SK-N-SH (cell line): ENCODE data around the gene RASSF1. TPM values are rescaled to one million over a fixed set of nuclear protein-coding genes. Genes with fewer than 3 reads are reported as not detected.
A peak's percentile ranks its signal among the peaks of the same experiment; 100 is the strongest.

Experiments
- CTCF ChIA-PET: fragments of 300-600, 350-600 bp; formaldehyde crosslinking; extraction: SDS; loops from one replicate; lab custom pipeline; 2021; lab: Yijun Ruan, JAX
- POLR2A ChIA-PET: fragments of 350-600 bp; sonication (Branson Sonifier 250); formaldehyde crosslinking; extraction: SDS; loops from one replicate; lab custom pipeline; 2020; ENCODE audit warnings: antibody characterized with exemption, inconsistent platforms; lab: Yijun Ruan, JAX
- DNase-seq: peaks from one replicate; pipeline ENCODE4 v3.0.0; 2012
- H2AFZ ChIP-seq: fragments of 200-600 bp; sonication (generic); 2 replicates; pipeline ENCODE4 v1.8.1; 2016; ENCODE audit warnings: antibody characterized with exemption, mild to moderate bottlenecking, low read depth
- H3F3A ChIP-seq: fragments of 200-600 bp; sonication (generic); replicated peaks from 2 replicates; pipeline ENCODE3; 2016; ENCODE audit warnings: antibody characterized with exemption, mild to moderate bottlenecking; ENCODE audit not compliant: insufficient read depth
- H3K27ac ChIP-seq, 2 experiments: fragments of 200-500 bp in 1 of 2; fragments of 200-600 bp in 1 of 2; sonication (Bioruptor generic) in 1 of 2; sonication (generic), shearing (Covaris generic) in 1 of 2; 2 replicates each; pipeline versions ENCODE4 v1.5.1 to v1.6.1; 2014 to 2016; ENCODE audit warnings: low read depth in 2 of 2, inconsistent platforms in 1 of 2, low read length in 1 of 2, mild to moderate bottlenecking in 1 of 2, mixed read lengths in 1 of 2
- H3K27me3 ChIP-seq: fragments of 200-600 bp; sonication (generic), shearing (Covaris generic); 2 replicates; pipeline ENCODE4 v1.6.1; 2016; ENCODE audit warnings: mixed run types; ENCODE audit not compliant: insufficient read depth
- H3K36me3 ChIP-seq, 2 experiments: fragments of 200-500 bp in 1 of 2; fragments of 200-600 bp in 1 of 2; sonication (Bioruptor generic) in 1 of 2; sonication (generic) in 1 of 2; replicated peaks in 1 of 2; 2 replicates each; pipeline versions ENCODE3 to v1.5.1; 2014 to 2016; ENCODE audit warnings: low read length in 1 of 2, mild to moderate bottlenecking in 1 of 2; ENCODE audit not compliant: insufficient read depth in 2 of 2, control insufficient read depth in 1 of 2
- H3K4me1 ChIP-seq, 2 experiments: fragments of 200-500 bp in 1 of 2; fragments of 200-600 bp in 1 of 2; sonication (Bioruptor generic) in 1 of 2; sonication (generic), shearing (Covaris generic) in 1 of 2; 2 replicates each; pipeline versions ENCODE4 v1.5.1 to v1.6.1; 2014 to 2016; ENCODE audit warnings: low read depth in 1 of 2, low read length in 1 of 2, mixed run types in 1 of 2; ENCODE audit not compliant: insufficient read depth in 2 of 2, control insufficient read depth in 1 of 2
- H3K4me2 ChIP-seq: fragments of 200-600 bp; sonication (generic), shearing (Covaris generic); 2 replicates; pipeline ENCODE4 v1.6.1; 2017; ENCODE audit warnings: mixed run types
- H3K4me3 ChIP-seq, 2 experiments: fragments of 200-500 bp in 1 of 2; fragments of 200-600 bp in 1 of 2; sonication (Bioruptor generic) in 1 of 2; sonication (generic), shearing (Covaris generic) in 1 of 2; 2 replicates each; pipeline versions ENCODE4 v1.5.1 to v1.8.1; 2014 to 2016; ENCODE audit warnings: low read depth in 2 of 2, inconsistent platforms in 1 of 2, low read length in 1 of 2, mild to moderate bottlenecking in 1 of 2, mixed read lengths in 1 of 2, moderate library complexity in 1 of 2
- H3K79me2 ChIP-seq: fragments of 200-600 bp; sonication (generic); 2 replicates; pipeline ENCODE4 v1.8.1; 2017; ENCODE audit warnings: mild to moderate bottlenecking; ENCODE audit not compliant: insufficient read depth
- H3K9ac ChIP-seq: fragments of 200-600 bp; sonication (generic); 2 replicates; pipeline ENCODE4 v1.6.1; 2017; ENCODE audit warnings: mixed run types
- H3K9me2 ChIP-seq: fragments of 200-600 bp; sonication (generic); 2 replicates; pipeline ENCODE4 v1.6.1; 2017; ENCODE audit warnings: mixed run types
- H3K9me3 ChIP-seq: fragments of 200-600 bp; sonication (generic); 2 replicates; pipeline ENCODE4 v1.6.1; 2017; ENCODE audit warnings: mixed run types, mild to moderate bottlenecking, moderate library complexity
- H4K20me1 ChIP-seq: fragments of 200-600 bp; sonication (generic); 2 replicates; pipeline ENCODE4 v1.6.1; 2017; ENCODE audit warnings: mild to moderate bottlenecking, mixed run types; ENCODE audit not compliant: insufficient read depth
- CHD2 ChIP-seq: fragments of 150-350 bp; IDR thresholded peaks from 2 replicates; pipeline ENCODE4 v1.6.1; 2018; ENCODE audit warnings: low read length; ENCODE audit not compliant: partially characterized antibody
- ELF1 ChIP-seq: IDR thresholded peaks from 2 replicates; pipeline ENCODE4 v1.4.0; 2012
- EP300 ChIP-seq, 2 experiments: IDR thresholded peaks; 2 replicates each; pipeline versions ENCODE4 v1.4.0 to v1.6.1; 2012; ENCODE audit warnings: borderline replicate concordance in 1 of 2, low read depth in 1 of 2, low read length in 1 of 2
- FOXJ3 ChIP-seq: sonication (generic); formaldehyde crosslinking; IDR thresholded peaks from 2 replicates; pipeline ENCODE4 v1.5.1; 2020; ENCODE audit warnings: mild to moderate bottlenecking, missing genetic modification reagents
- FOXM1 ChIP-seq: IDR thresholded peaks from 2 replicates; pipeline ENCODE4 v1.4.0; 2012; ENCODE audit warnings: low read depth, mild to moderate bottlenecking
- GABPA ChIP-seq: IDR thresholded peaks from 2 replicates; pipeline ENCODE4 v1.4.0; 2012; ENCODE audit warnings: low read depth, mild to moderate bottlenecking
- GATA2 ChIP-seq: sonication (generic); formaldehyde crosslinking; IDR thresholded peaks from 2 replicates; pipeline ENCODE4 v1.5.0; 2020; ENCODE audit warnings: mild to moderate bottlenecking, missing genetic modification reagents
- MXI1 ChIP-seq: IDR thresholded peaks from 2 replicates; pipeline ENCODE4 v1.6.1; 2012; ENCODE audit warnings: mild to moderate bottlenecking, low read depth, low read length, improper control_type of control experiment
- NFIC ChIP-seq: IDR thresholded peaks from 2 replicates; pipeline ENCODE4 v1.4.0; 2012; ENCODE audit warnings: borderline replicate concordance
- RAD21 ChIP-seq: IDR thresholded peaks from 2 replicates; pipeline ENCODE4 v1.6.1; 2012; ENCODE audit warnings: mild to moderate bottlenecking, low read length
- RCOR1 ChIP-seq: fragments of 150-350 bp; IDR thresholded peaks from 2 replicates; pipeline ENCODE4 v1.6.1; 2017; ENCODE audit warnings: antibody characterized with exemption, low read length
- RFX5 ChIP-seq: IDR thresholded peaks from 2 replicates; pipeline ENCODE4 v1.6.1; 2012; ENCODE audit warnings: mild to moderate bottlenecking, improper control_type of control experiment, low read length
- RXRA ChIP-seq: IDR thresholded peaks from 2 replicates; pipeline ENCODE4 v1.4.0; 2012; ENCODE audit warnings: low read depth, mild to moderate bottlenecking, borderline replicate concordance
- SIN3A ChIP-seq: IDR thresholded peaks from 2 replicates; pipeline ENCODE4 v1.6.1; 2012; ENCODE audit warnings: low read depth, mild to moderate bottlenecking, low read length, moderate library complexity, borderline replicate concordance
- YY1 ChIP-seq: IDR thresholded peaks from 2 replicates; pipeline ENCODE4 v1.4.0; 2012; ENCODE audit warnings: low read depth, mild to moderate bottlenecking
- WGBS: methylation state at CpG from one replicate; pipeline ENCODE4 v1.1.6; 2017; ENCODE audit warnings: low lambda C conversion rate; 5-methylcytosine and 5-hydroxymethylcytosine counted together
- polyA plus RNA-seq, 3 experiments: library from polyadenylated mRNA; depleted of rRNA; stranded (reverse); fragments of >200 nt; gene quantifications; 2 replicates each; pipeline ENCODE4 v1.2.3, GENCODE V29; 2012
- TF ChIP-seq, protein P1 (sequence below): IDR thresholded peaks from 2 replicates; pipeline ENCODE4 v1.4.0; 2012; ENCODE audit warnings: low read depth, borderline replicate concordance
- TF ChIP-seq, protein P2 (sequence below): IDR thresholded peaks from 2 replicates; pipeline ENCODE4 v1.4.0; 2012; ENCODE audit warnings: low read depth
- TF ChIP-seq, protein P3 (sequence below): fragments of 200-600 bp; sonication (generic); IDR thresholded peaks from 2 replicates; pipeline ENCODE4 v1.6.1; 2017; ENCODE audit warnings: antibody characterized with exemption, mild to moderate bottlenecking, moderate library complexity
- TF ChIP-seq, protein P4 (sequence below): fragments of 150-350 bp; IDR thresholded peaks from 2 replicates; pipeline ENCODE4 v1.6.1; 2016; ENCODE audit warnings: mild to moderate bottlenecking, low read depth, low read length

RASSF1 gene
- polyA plus RNA-seq, 1 of the 3 experiments (the other 2 are of a cell fraction): 28.1 TPM

DNA sequence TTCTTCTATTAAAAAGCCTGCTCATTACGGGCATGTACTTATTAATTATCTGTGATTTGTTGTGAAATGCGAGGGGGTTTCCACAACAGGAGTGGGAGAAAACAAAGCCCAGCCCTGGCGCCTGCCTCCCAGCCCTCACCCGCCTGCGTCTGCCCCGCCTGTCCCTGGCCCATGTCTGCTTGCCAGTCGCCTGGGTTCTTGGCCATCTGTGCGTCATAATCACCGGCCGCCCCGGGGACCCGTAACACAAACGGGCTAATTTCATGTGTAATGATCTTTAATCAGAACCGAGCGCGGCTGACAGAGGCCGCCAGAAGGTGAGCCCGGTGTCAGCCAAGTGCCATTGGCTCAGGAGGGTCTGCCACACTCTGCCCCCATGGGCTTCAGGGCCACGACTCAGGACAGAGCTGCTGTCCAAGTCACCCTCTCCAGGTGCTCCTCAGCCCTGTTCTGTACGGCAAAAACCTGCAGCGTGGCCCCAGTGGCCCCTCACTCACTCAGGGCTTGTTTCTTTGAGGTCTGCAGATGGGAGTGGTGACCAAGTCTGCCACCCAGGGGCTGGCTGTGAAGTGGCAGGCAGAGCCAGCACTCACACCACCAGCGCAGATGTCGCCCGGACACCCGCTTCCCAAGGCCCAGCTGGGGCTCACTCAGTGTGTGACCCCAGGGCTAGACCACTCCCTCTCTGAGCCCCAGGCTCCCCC lies 47.5 kb upstream of the RASSF1 start (continued):
- TF ChIP-seq FOXJ3 (CRISPR knock-in tag) (0 out of 2 replicates have a peak, but pooled peaks have one; percentile 2), ELF1 (no peak), MXI1 (0 out of 2 replicates have a peak, but pooled peaks have one; percentile 3), GABPA (no peak), RCOR1 (no peak; the same call in 1 of the 2 replicates), GATA2 (CRISPR knock-in tag) (peak; percentile 55), RXRA (no peak), YY1 (no peak), RFX5 (no peak), SIN3A (no peak), EP300 (IDR thresholded peaks at IDR 0.05; ENCODE audit: borderline replicate concordance in 1 of 2, low read depth in 1 of 2, low read length in 1 of 2) (peak in 1 of 2 experiments; percentile 86; a peak in 1 of 4 replicates)
- TF ChIP-seq, protein P1, sequence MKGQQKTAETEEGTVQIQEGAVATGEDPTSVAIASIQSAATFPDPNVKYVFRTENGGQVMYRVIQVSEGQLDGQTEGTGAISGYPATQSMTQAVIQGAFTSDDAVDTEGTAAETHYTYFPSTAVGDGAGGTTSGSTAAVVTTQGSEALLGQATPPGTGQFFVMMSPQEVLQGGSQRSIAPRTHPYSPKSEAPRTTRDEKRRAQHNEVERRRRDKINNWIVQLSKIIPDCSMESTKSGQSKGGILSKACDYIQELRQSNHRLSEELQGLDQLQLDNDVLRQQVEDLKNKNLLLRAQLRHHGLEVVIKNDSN: no peak

DNA sequence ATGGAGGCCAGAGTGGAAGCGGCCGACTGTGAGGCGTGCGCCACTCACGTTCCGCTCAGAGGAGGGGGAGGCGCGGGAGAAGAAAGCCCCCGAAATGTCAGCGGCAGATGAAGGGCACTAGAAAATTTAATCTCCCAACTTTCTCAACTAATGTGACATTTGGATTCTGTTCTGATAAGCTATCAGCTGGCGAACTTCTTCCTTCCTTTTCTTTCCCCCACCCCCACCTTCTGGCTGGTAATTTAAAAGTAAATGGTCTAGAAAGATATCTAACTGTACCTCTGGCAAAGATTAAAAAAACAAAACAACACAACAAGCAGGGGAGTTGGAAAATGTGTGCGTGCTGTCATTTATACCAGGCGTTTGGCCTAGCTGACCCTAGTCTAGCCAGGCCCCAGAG lies 45.1 kb upstream of the RASSF1 start:
- H3K9me2 ChIP-seq: no peaks in the 10 kb centered on the region
- H3K4me2 ChIP-seq: no peak overlapping the region
- H2AFZ ChIP-seq: no peak overlapping the region
- no peaks in the 10 kb centered on the region for H3K9me3 ChIP-seq
- peak overlapping the region in 1 of 2 experiments; percentile 100; a peak in 2 of 4 replicates for H3K27ac ChIP-seq
- no peak overlapping the region for H3K9ac ChIP-seq
- POLR2A ChIA-PET: interaction anchor here (0.9 to 4.8 kb wide), 4 partner anchors 16 to 49 kb away, joined by 3 to 25 read pairs (median 4); partner anchors contain the start of gene NPRL2
- H4K20me1 ChIP-seq: no peaks in the 10 kb centered on the region
- DNase-seq: no peak
- TF ChIP-seq NFIC: no peak
- TF ChIP-seq, protein P2, sequence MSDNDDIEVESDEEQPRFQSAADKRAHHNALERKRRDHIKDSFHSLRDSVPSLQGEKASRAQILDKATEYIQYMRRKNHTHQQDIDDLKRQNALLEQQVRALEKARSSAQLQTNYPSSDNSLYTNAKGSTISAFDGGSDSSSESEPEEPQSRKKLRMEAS: no peak
- TF ChIP-seq MXI1: peak; percentile 50; the same call in 1 of the 2 replicates
- no peak for TF ChIP-seq YY1
- TF ChIP-seq FOXJ3 (CRISPR knock-in tag): peak; percentile 42; the same call in 1 of the 2 replicates
- TF ChIP-seq, protein P3, sequence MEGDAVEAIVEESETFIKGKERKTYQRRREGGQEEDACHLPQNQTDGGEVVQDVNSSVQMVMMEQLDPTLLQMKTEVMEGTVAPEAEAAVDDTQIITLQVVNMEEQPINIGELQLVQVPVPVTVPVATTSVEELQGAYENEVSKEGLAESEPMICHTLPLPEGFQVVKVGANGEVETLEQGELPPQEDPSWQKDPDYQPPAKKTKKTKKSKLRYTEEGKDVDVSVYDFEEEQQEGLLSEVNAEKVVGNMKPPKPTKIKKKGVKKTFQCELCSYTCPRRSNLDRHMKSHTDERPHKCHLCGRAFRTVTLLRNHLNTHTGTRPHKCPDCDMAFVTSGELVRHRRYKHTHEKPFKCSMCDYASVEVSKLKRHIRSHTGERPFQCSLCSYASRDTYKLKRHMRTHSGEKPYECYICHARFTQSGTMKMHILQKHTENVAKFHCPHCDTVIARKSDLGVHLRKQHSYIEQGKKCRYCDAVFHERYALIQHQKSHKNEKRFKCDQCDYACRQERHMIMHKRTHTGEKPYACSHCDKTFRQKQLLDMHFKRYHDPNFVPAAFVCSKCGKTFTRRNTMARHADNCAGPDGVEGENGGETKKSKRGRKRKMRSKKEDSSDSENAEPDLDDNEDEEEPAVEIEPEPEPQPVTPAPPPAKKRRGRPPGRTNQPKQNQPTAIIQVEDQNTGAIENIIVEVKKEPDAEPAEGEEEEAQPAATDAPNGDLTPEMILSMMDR: no peak
- TF ChIP-seq, protein P4, sequence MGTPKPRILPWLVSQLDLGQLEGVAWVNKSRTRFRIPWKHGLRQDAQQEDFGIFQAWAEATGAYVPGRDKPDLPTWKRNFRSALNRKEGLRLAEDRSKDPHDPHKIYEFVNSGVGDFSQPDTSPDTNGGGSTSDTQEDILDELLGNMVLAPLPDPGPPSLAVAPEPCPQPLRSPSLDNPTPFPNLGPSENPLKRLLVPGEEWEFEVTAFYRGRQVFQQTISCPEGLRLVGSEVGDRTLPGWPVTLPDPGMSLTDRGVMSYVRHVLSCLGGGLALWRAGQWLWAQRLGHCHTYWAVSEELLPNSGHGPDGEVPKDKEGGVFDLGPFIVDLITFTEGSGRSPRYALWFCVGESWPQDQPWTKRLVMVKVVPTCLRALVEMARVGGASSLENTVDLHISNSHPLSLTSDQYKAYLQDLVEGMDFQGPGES: no peak
- TF ChIP-seq RCOR1: no peak; the same call in 1 of the 2 replicates
- peak; percentile 63 for TF ChIP-seq CHD2
- peak; percentile 88 for TF ChIP-seq GATA2 (CRISPR knock-in tag)
- TF ChIP-seq RAD21: no peak
- TF ChIP-seq SIN3A: no peak
- peak in 1 of 2 experiments; percentile 94; a peak in 2 of 4 replicates for TF ChIP-seq EP300 (IDR thresholded peaks at IDR 0.05; ENCODE audit: borderline replicate concordance in 1 of 2, low read depth in 1 of 2, low read length in 1 of 2)
- TF ChIP-seq FOXM1: no peak
- 61% methylated on average over 13 of the region's 13 CpGs for WGBS
- H3K79me2 ChIP-seq: no peaks in the 10 kb centered on the region
- no peaks in the 10 kb centered on the region for H3K27me3 ChIP-seq
- H3F3A ChIP-seq: no peaks in the 10 kb centered on the region
- peaks cover 0 to 98% of the 10 kb centered on the region in 2 experiments; a peak in 2 of 4 replicates for H3K4me1 ChIP-seq
- no peaks in the 10 kb centered on the region for H3K36me3 ChIP-seq
- no peak overlapping the region for H3K4me3 ChIP-seq
- CTCF ChIA-PET: interaction anchor here (0.9 to 11.5 kb wide), 12 partner anchors 17 to 165 kb away, joined by 3 to 128 read pairs (median 7); partner anchors contain the start of genes CYB561D2 and NPRL2
